Measurements from ENCODE around the gene TMCO1. TPM values are rescaled to one million over a fixed set of nuclear protein-coding genes. Genes with fewer than 3 reads are reported as not detected.
"Not testable (repeated sequence)": the region's sequence is repeated elsewhere in the genome, so short reads cannot be mapped to it uniquely, and the experiment has no call there.

TMCO1 gene
- total and polyA plus RNA-seq, 4 donors, result 81.4 to 147 (median 118) TPM

GRCh38 chr1:165753934-165754333, 14.7 kb downstream of the TMCO1 start:
- Histone ChIP-seq H3K27me3 (ENCODE audit: control insufficient read depth, insufficient read depth, low read length) (no peaks in the 10 kb centered on the region), H3K4me1 (ENCODE audit: control insufficient read depth, insufficient read depth, low read length) (no peaks in the 10 kb centered on the region), H3K27ac (ENCODE audit: low read depth, low read length) (no peak overlapping the region), H3K4me3 (ENCODE audit: low read depth, low read length) (no peak overlapping the region), H3K36me3 (ENCODE audit: control insufficient read depth, insufficient read depth, low read length) (peaks cover 20% of the 10 kb centered on the region), H3K9me3 (ENCODE audit: control insufficient read depth, insufficient read depth, low read length) (no peaks in the 10 kb centered on the region)
- no peak for DNase-seq (ENCODE audit: low read depth in 4 of 6, low spot score in 6 of 6)

GRCh38 chr1:165748550-165748949, 20.1 kb downstream of the TMCO1 start:
- H3K9me3 ChIP-seq (ENCODE audit: control insufficient read depth, insufficient read depth, low read length), result no peaks in the 10 kb centered on the region
- no CpG with 5 or more reads among the region's 1 CpG for WGBS (ENCODE audit: insufficient coverage)
- no peaks in the 10 kb centered on the region for H3K27me3 ChIP-seq (ENCODE audit: control insufficient read depth, insufficient read depth, low read length)
- DNase-seq (ENCODE audit: low read depth in 4 of 6, low spot score in 6 of 6), result no peak
- H3K4me3 ChIP-seq (ENCODE audit: low read depth, low read length), result no peak overlapping the region
- H3K27ac ChIP-seq (ENCODE audit: low read depth, low read length), result no peak overlapping the region
- H3K4me1 ChIP-seq (ENCODE audit: control insufficient read depth, insufficient read depth, low read length), result no peaks in the 10 kb centered on the region
- H3K36me3 ChIP-seq (ENCODE audit: control insufficient read depth, insufficient read depth, low read length), result peaks cover 14% of the 10 kb centered on the region

- Histone ChIP-seq H3K36me3 (ENCODE audit: control insufficient read depth, insufficient read depth, low read length) (peaks cover 8% of the 10 kb centered on the region), H3K9me3 (ENCODE audit: control insufficient read depth, insufficient read depth, low read length) (no peaks in the 10 kb centered on the region), H3K4me3 (ENCODE audit: low read depth, low read length) (no peak overlapping the region), H3K27me3 (ENCODE audit: control insufficient read depth, insufficient read depth, low read length) (no peaks in the 10 kb centered on the region), H3K27ac (ENCODE audit: low read depth, low read length) (no peak overlapping the region), H3K4me1 (ENCODE audit: control insufficient read depth, insufficient read depth, low read length) (no peaks in the 10 kb centered on the region)
- DNase-seq (ENCODE audit: low read depth in 4 of 6, low spot score in 6 of 6), result no peak
- 100% methylated on average over 3 of the region's 9 CpGs for WGBS (ENCODE audit: insufficient coverage)
These were observed 20.8 kb downstream of the TMCO1 start for GRCh38 chr1:165747632-165748447.

- not testable (repeated sequence) for DNase-seq (ENCODE audit: low read depth in 4 of 6, low spot score in 6 of 6); H3K4me1 ChIP-seq (ENCODE audit: control insufficient read depth, insufficient read depth, low read length); H3K27me3 ChIP-seq (ENCODE audit: control insufficient read depth, insufficient read depth, low read length); H3K9me3 ChIP-seq (ENCODE audit: control insufficient read depth, insufficient read depth, low read length); H3K4me3 ChIP-seq (ENCODE audit: low read depth, low read length); H3K36me3 ChIP-seq (ENCODE audit: control insufficient read depth, insufficient read depth, low read length); H3K27ac ChIP-seq (ENCODE audit: low read depth, low read length)
- WGBS (ENCODE audit: insufficient coverage), result 100% methylated on average over 1 of the region's 1 CpG
These were observed 23.8 kb downstream of the TMCO1 start for GRCh38 chr1:165744913-165745312.

GRCh38 chr1:165742194-165742593, 26.5 kb downstream of the TMCO1 start:
- peaks cover 9% of the 10 kb centered on the region for H3K36me3 ChIP-seq (ENCODE audit: control insufficient read depth, insufficient read depth, low read length)

GRCh38 chr1:165738794-165739193, 29.9 kb downstream of the TMCO1 start:
- H3K36me3 ChIP-seq (ENCODE audit: control insufficient read depth, insufficient read depth, low read length), result peaks cover 14% of the 10 kb centered on the region
- no peaks in the 10 kb centered on the region for H3K4me1 ChIP-seq (ENCODE audit: control insufficient read depth, insufficient read depth, low read length)
- H3K4me3 ChIP-seq (ENCODE audit: low read depth, low read length), result no peak overlapping the region
- H3K27me3 ChIP-seq (ENCODE audit: control insufficient read depth, insufficient read depth, low read length), result no peaks in the 10 kb centered on the region
- no peaks in the 10 kb centered on the region for H3K9me3 ChIP-seq (ENCODE audit: control insufficient read depth, insufficient read depth, low read length)
- H3K27ac ChIP-seq (ENCODE audit: low read depth, low read length), result no peak overlapping the region
- WGBS (ENCODE audit: insufficient coverage), result no CpG with 5 or more reads among the region's 1 CpG
- DNase-seq (ENCODE audit: low read depth in 4 of 6, low spot score in 6 of 6), result no peak

More at GRCh38 chr1:165742194-165742593, 26.5 kb downstream of the TMCO1 start:
- Histone ChIP-seq H3K4me1 (ENCODE audit: control insufficient read depth, insufficient read depth, low read length) (no peaks in the 10 kb centered on the region), H3K27ac (ENCODE audit: low read depth, low read length) (no peak overlapping the region), H3K9me3 (ENCODE audit: control insufficient read depth, insufficient read depth, low read length) (no peaks in the 10 kb centered on the region), H3K4me3 (ENCODE audit: low read depth, low read length) (no peak overlapping the region), H3K27me3 (ENCODE audit: control insufficient read depth, insufficient read depth, low read length) (no peaks in the 10 kb centered on the region)
- WGBS (ENCODE audit: insufficient coverage), result 97% methylated on average over 5 of the region's 8 CpGs
- no peak for DNase-seq (ENCODE audit: low read depth in 4 of 6, low spot score in 6 of 6)

- Histone ChIP-seq H3K27me3 (ENCODE audit: control insufficient read depth, insufficient read depth, low read length) (no peaks in the 10 kb centered on the region), H3K27ac (ENCODE audit: low read depth, low read length) (no peak overlapping the region), H3K4me1 (ENCODE audit: control insufficient read depth, insufficient read depth, low read length) (no peaks in the 10 kb centered on the region), H3K4me3 (ENCODE audit: low read depth, low read length) (no peak overlapping the region), H3K36me3 (ENCODE audit: control insufficient read depth, insufficient read depth, low read length) (peaks cover 14% of the 10 kb centered on the region), H3K9me3 (ENCODE audit: control insufficient read depth, insufficient read depth, low read length) (no peaks in the 10 kb centered on the region)
- no peak for DNase-seq (ENCODE audit: low read depth in 4 of 6, low spot score in 6 of 6)
These were observed 31.5 kb downstream of the TMCO1 start for GRCh38 chr1:165737196-165737595.

GRCh38 chr1:165734906-165735305, 33.8 kb downstream of the TMCO1 start:
- Histone ChIP-seq H3K4me3 (ENCODE audit: low read depth, low read length) (no peak overlapping the region), H3K36me3 (ENCODE audit: control insufficient read depth, insufficient read depth, low read length) (peaks cover 14% of the 10 kb centered on the region), H3K4me1 (ENCODE audit: control insufficient read depth, insufficient read depth, low read length) (no peaks in the 10 kb centered on the region), H3K27ac (ENCODE audit: low read depth, low read length) (no peak overlapping the region), H3K27me3 (ENCODE audit: control insufficient read depth, insufficient read depth, low read length) (no peaks in the 10 kb centered on the region), H3K9me3 (ENCODE audit: control insufficient read depth, insufficient read depth, low read length) (no peaks in the 10 kb centered on the region)
- DNase-seq (ENCODE audit: low read depth in 4 of 6, low spot score in 6 of 6), result no peak
- no CpG with 5 or more reads among the region's 3 CpGs for WGBS (ENCODE audit: insufficient coverage)

GRCh38 chr1:165726841-165727240, 41.8 kb downstream of the TMCO1 start:
- no peak for DNase-seq (ENCODE audit: low read depth in 4 of 6, low spot score in 6 of 6)
- Histone ChIP-seq H3K9me3 (ENCODE audit: control insufficient read depth, insufficient read depth, low read length) (no peaks in the 10 kb centered on the region), H3K36me3 (ENCODE audit: control insufficient read depth, insufficient read depth, low read length) (peaks cover 4% of the 10 kb centered on the region), H3K27ac (ENCODE audit: low read depth, low read length) (no peak overlapping the region), H3K4me1 (ENCODE audit: control insufficient read depth, insufficient read depth, low read length) (no peaks in the 10 kb centered on the region), H3K4me3 (ENCODE audit: low read depth, low read length) (no peak overlapping the region), H3K27me3 (ENCODE audit: control insufficient read depth, insufficient read depth, low read length) (no peaks in the 10 kb centered on the region)
- no CpG with 5 or more reads among the region's 2 CpGs for WGBS (ENCODE audit: insufficient coverage)

GRCh38 chr1:165726169-165726568, 42.5 kb downstream of the TMCO1 start:
- Histone ChIP-seq H3K9me3 (ENCODE audit: control insufficient read depth, insufficient read depth, low read length) (no peaks in the 10 kb centered on the region), H3K27ac (ENCODE audit: low read depth, low read length) (no peak overlapping the region), H3K36me3 (ENCODE audit: control insufficient read depth, insufficient read depth, low read length) (peaks cover 4% of the 10 kb centered on the region), H3K27me3 (ENCODE audit: control insufficient read depth, insufficient read depth, low read length) (no peaks in the 10 kb centered on the region), H3K4me3 (ENCODE audit: low read depth, low read length) (no peak overlapping the region), H3K4me1 (ENCODE audit: control insufficient read depth, insufficient read depth, low read length) (no peaks in the 10 kb centered on the region)
- no peak for DNase-seq (ENCODE audit: low read depth in 4 of 6, low spot score in 6 of 6)
- WGBS (ENCODE audit: insufficient coverage), result no CpG with 5 or more reads among the region's 2 CpGs

Measured in spinal cord (tissue), 10 donors.